Fibroblast of lung (primary cell): ENCODE measurements around the gene SYVN1.

Source experiments
- CTCF ChIP-seq, 2 donors: IDR thresholded peaks in 1 of 2; conservative IDR thresholded peaks in 1 of 2; 1 replicate in 1 of 2; 2 replicates in 1 of 2; pipeline ENCODE4 v1.5.1; 2011 to 2012; ENCODE audit warnings: low read length in 2 of 2, control low read depth in 1 of 2, inconsistent platforms in 1 of 2, low read depth in 1 of 2, mild to moderate bottlenecking in 1 of 2
- EZH2 ChIP-seq: IDR thresholded peaks from 2 replicates; pipeline ENCODE4 v1.5.1; 2012; ENCODE audit warnings: low read length, control low read depth, mild to moderate bottlenecking; ENCODE audit errors: missing control alignments

GRCh38 chr11:65086809-65087208 lies 47.5 kb downstream of the SYVN1 start:
- TF ChIP-seq EZH2, result no peak
- no peak for TF ChIP-seq CTCF (conservative IDR thresholded peaks at IDR 0.05 in 1 of 2, IDR thresholded peaks at IDR 0.05 in 1 of 2; ENCODE audit: low read depth in 1 of 2, low read length in 2 of 2)
